ENCODE measurements around the gene SERP1. TPM values are rescaled to one million over a fixed set of nuclear protein-coding genes. Genes with fewer than 3 reads are reported as not detected.

The SERP1 gene
- total RNA-seq, 1 donor from 2014 or later: 120 TPM

DNA sequence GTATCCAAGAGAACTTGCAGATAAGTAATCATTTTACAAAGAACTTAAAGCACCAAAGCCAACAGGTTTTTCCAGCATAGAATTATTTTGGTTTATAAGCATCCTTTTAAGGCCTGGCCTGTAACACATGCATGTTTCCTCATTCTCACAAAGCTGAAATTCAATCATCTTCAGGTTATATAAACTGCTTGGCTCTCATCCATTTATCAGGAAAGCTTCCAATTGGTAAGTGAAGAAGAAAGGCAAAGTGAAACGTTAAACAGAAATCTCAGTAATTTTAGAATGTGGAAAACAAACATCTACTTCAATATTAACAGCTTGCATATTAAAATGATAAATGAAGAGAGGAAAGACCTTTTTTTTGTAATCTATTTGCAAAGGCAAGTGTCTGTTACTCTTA, 1.6 kb downstream of the SERP1 start:
- no peak for DNase-seq (ENCODE audit: low spot score)
- Mint-ChIP-seq H3K27ac (no peak overlapping the region), H3K4me1 (peaks cover 20% of the 10 kb centered on the region), H3K27me3 (ENCODE audit: insufficient read depth, low read depth) (peaks cover 4% of the 10 kb centered on the region), H3K36me3 (peaks cover 4% of the 10 kb centered on the region), H3K4me3 (peak overlapping the region; percentile 93), H3K9me3 (no peaks in the 10 kb centered on the region)
- peaks cover 8% of the 10 kb centered on the region for H3K36me3 ChIP-seq
- H3F3A ChIP-seq (ENCODE audit: low read depth): peaks cover 9% of the 10 kb centered on the region
- H2AFZ ChIP-seq (replicated peaks): no peak overlapping the region
- H4K20me1 ChIP-seq (ENCODE audit: low read depth): peaks cover 21% of the 10 kb centered on the region
- peaks cover 17% of the 10 kb centered on the region for H3K4me1 ChIP-seq
- no peaks in the 10 kb centered on the region for H3K27me3 ChIP-seq
- H3K27ac ChIP-seq: no peak overlapping the region
- peak overlapping the region; percentile 86 for H3K4me2 ChIP-seq
- peak overlapping the region; percentile 98 for H3K4me3 ChIP-seq
- peaks cover 68% of the 10 kb centered on the region for H3K79me2 ChIP-seq (ENCODE audit: low read depth)
- no peaks in the 10 kb centered on the region for H3K9me3 ChIP-seq (ENCODE audit: low read depth)
- no peak for TF ChIP-seq EZH2 (IDR thresholded peaks at IDR 0.05)
- TF ChIP-seq, protein P1, sequence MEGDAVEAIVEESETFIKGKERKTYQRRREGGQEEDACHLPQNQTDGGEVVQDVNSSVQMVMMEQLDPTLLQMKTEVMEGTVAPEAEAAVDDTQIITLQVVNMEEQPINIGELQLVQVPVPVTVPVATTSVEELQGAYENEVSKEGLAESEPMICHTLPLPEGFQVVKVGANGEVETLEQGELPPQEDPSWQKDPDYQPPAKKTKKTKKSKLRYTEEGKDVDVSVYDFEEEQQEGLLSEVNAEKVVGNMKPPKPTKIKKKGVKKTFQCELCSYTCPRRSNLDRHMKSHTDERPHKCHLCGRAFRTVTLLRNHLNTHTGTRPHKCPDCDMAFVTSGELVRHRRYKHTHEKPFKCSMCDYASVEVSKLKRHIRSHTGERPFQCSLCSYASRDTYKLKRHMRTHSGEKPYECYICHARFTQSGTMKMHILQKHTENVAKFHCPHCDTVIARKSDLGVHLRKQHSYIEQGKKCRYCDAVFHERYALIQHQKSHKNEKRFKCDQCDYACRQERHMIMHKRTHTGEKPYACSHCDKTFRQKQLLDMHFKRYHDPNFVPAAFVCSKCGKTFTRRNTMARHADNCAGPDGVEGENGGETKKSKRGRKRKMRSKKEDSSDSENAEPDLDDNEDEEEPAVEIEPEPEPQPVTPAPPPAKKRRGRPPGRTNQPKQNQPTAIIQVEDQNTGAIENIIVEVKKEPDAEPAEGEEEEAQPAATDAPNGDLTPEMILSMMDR (IDR thresholded peaks at IDR 0.05): no peak
- TF ChIP-seq EZH2phosphoT487 (IDR thresholded peaks at IDR 0.05): no peak
- peak overlapping the region; percentile 95 for H3K9ac ChIP-seq

DNA sequence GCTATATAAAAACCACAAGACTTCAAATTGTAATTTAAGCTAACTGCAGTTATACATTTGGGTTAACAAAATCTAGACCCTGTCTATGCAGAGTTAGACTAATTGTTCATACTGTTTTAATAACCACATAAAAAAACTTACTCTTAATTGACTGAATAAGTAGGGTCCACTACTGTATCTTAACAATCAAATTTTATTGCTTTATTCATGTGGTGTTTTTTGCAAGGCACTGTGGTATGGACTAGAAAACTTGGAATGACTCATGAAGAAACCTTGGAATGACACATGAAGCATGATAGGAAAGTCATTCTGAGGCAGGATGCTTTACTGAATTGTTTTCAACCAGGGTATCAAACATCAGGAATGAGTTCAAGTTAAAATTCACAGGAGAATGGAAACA, 2.3 kb downstream of the SERP1 start:
- Mint-ChIP-seq H3K4me1 (peaks cover 20% of the 10 kb centered on the region), H3K36me3 (peaks cover 1% of the 10 kb centered on the region), H3K9me3 (no peaks in the 10 kb centered on the region), H3K4me3 (peak overlapping the region; percentile 93), H3K27me3 (ENCODE audit: insufficient read depth, low read depth) (peaks cover 4% of the 10 kb centered on the region), H3K27ac (no peak overlapping the region)
- no peak for DNase-seq (ENCODE audit: low spot score)
- Histone ChIP-seq H4K20me1 (ENCODE audit: low read depth) (peaks cover 21% of the 10 kb centered on the region), H3K9ac (no peak overlapping the region), H2AFZ (replicated peaks) (no peak overlapping the region), H3K27ac (no peak overlapping the region), H3K27me3 (no peaks in the 10 kb centered on the region), H3K4me3 (peak overlapping the region; percentile 98), H3K9me3 (ENCODE audit: low read depth) (no peaks in the 10 kb centered on the region), H3K4me2 (peak overlapping the region; percentile 86), H3K36me3 (peaks cover 8% of the 10 kb centered on the region), H3F3A (ENCODE audit: low read depth) (peaks cover 9% of the 10 kb centered on the region), H3K79me2 (ENCODE audit: low read depth) (peaks cover 61% of the 10 kb centered on the region), H3K4me1 (peaks cover 17% of the 10 kb centered on the region)
- TF ChIP-seq EZH2phosphoT487 (IDR thresholded peaks at IDR 0.05) (no peak), EZH2 (IDR thresholded peaks at IDR 0.05) (no peak)
- TF ChIP-seq, protein P1 (IDR thresholded peaks at IDR 0.05): no peak

DNA sequence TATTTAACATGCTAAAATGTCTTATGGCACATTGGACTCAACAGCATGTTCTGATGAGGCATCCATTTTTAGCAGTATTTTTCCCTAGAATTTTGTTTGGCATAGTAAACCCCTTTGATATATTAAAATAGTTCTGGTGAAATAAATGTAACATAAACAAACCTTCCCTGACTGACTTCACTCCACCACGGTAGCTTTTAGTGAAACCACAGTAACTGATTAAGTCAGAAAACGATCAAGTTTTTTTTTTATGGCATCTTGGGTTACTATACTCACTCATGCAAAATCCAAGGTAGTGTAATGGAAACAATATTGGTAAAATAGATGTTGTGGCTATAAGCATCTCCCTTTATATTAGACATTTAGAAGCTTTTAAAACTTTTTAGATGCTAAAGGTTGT, 2.8 kb downstream of the SERP1 start:
- Histone ChIP-seq H3K9ac (no peak overlapping the region), H3K4me3 (no peak overlapping the region), H4K20me1 (ENCODE audit: low read depth) (peaks cover 21% of the 10 kb centered on the region), H3K79me2 (ENCODE audit: low read depth) (peaks cover 56% of the 10 kb centered on the region), H3K36me3 (peaks cover 8% of the 10 kb centered on the region), H3K4me2 (no peak overlapping the region), H3K4me1 (peaks cover 17% of the 10 kb centered on the region), H3F3A (ENCODE audit: low read depth) (peaks cover 9% of the 10 kb centered on the region), H2AFZ (replicated peaks) (no peak overlapping the region), H3K27ac (no peak overlapping the region), H3K9me3 (ENCODE audit: low read depth) (no peaks in the 10 kb centered on the region), H3K27me3 (no peaks in the 10 kb centered on the region)
- Mint-ChIP-seq H3K27me3 (ENCODE audit: insufficient read depth, low read depth) (peaks cover 4% of the 10 kb centered on the region), H3K27ac (no peak overlapping the region), H3K4me3 (no peak overlapping the region), H3K4me1 (peaks cover 20% of the 10 kb centered on the region), H3K9me3 (no peaks in the 10 kb centered on the region), H3K36me3 (peaks cover 1% of the 10 kb centered on the region)
- DNase-seq (ENCODE audit: low spot score): no peak
- TF ChIP-seq, protein P1 (IDR thresholded peaks at IDR 0.05): no peak
- TF ChIP-seq EZH2phosphoT487 (IDR thresholded peaks at IDR 0.05) (no peak), EZH2 (IDR thresholded peaks at IDR 0.05) (no peak)
